ENCODE results near the gene SPG11.
"Not testable (repeated sequence)": the region's sequence is repeated elsewhere in the genome, so short reads cannot be mapped to it uniquely, and the experiment has no call there.

DNA sequence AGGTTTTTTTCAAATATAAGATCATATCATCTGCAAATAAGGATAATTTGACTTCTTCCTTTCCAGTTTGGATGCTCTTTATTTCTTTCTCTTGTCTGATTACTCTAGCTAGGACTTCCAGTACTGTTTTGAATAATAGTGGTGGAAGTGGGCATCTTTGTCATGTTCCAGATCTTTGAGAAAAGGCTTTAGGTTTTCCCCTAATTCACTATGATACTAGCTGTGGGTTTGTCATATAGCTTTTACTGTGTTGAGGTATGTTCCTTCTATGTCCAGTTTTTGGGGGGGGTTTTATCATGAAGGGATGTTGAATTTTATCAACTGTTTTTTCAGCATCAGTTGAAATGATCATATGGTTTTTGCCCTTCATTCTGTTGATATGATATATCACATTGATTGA lies 37.2 kb upstream of the SPG11 start:
- not testable (repeated sequence) for TF ChIP-seq YY1 (IDR thresholded peaks at IDR 0.05); RAD21 (IDR thresholded peaks at IDR 0.05); JUND (IDR thresholded peaks at IDR 0.05); GABPA (IDR thresholded peaks at IDR 0.05 in 1 of 2, conservative IDR thresholded peaks at IDR 0.05 in 1 of 2); SP1 (IDR thresholded peaks at IDR 0.05)
- TF ChIP-seq, protein P1, sequence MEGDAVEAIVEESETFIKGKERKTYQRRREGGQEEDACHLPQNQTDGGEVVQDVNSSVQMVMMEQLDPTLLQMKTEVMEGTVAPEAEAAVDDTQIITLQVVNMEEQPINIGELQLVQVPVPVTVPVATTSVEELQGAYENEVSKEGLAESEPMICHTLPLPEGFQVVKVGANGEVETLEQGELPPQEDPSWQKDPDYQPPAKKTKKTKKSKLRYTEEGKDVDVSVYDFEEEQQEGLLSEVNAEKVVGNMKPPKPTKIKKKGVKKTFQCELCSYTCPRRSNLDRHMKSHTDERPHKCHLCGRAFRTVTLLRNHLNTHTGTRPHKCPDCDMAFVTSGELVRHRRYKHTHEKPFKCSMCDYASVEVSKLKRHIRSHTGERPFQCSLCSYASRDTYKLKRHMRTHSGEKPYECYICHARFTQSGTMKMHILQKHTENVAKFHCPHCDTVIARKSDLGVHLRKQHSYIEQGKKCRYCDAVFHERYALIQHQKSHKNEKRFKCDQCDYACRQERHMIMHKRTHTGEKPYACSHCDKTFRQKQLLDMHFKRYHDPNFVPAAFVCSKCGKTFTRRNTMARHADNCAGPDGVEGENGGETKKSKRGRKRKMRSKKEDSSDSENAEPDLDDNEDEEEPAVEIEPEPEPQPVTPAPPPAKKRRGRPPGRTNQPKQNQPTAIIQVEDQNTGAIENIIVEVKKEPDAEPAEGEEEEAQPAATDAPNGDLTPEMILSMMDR (IDR thresholded peaks at IDR 0.05; ENCODE audit: low read depth, low read length, missing input control): not testable (repeated sequence)
- TF ChIP-seq, protein P2, sequence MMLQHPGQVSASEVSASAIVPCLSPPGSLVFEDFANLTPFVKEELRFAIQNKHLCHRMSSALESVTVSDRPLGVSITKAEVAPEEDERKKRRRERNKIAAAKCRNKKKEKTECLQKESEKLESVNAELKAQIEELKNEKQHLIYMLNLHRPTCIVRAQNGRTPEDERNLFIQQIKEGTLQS (IDR thresholded peaks at IDR 0.05): not testable (repeated sequence)
- TF ChIP-seq, protein P3, sequence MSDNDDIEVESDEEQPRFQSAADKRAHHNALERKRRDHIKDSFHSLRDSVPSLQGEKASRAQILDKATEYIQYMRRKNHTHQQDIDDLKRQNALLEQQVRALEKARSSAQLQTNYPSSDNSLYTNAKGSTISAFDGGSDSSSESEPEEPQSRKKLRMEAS (IDR thresholded peaks at IDR 0.05): not testable (repeated sequence)
